Eye (tissue), 1 donor: ENCODE data around the gene SFRP5.

ENCODE experiments used
- DNase-seq: peaks from one replicate; pipeline ENCODE4 v3.0.0-alpha.2; 2015

Gene SFRP5, protein sequence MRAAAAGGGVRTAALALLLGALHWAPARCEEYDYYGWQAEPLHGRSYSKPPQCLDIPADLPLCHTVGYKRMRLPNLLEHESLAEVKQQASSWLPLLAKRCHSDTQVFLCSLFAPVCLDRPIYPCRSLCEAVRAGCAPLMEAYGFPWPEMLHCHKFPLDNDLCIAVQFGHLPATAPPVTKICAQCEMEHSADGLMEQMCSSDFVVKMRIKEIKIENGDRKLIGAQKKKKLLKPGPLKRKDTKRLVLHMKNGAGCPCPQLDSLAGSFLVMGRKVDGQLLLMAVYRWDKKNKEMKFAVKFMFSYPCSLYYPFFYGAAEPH

DNA sequence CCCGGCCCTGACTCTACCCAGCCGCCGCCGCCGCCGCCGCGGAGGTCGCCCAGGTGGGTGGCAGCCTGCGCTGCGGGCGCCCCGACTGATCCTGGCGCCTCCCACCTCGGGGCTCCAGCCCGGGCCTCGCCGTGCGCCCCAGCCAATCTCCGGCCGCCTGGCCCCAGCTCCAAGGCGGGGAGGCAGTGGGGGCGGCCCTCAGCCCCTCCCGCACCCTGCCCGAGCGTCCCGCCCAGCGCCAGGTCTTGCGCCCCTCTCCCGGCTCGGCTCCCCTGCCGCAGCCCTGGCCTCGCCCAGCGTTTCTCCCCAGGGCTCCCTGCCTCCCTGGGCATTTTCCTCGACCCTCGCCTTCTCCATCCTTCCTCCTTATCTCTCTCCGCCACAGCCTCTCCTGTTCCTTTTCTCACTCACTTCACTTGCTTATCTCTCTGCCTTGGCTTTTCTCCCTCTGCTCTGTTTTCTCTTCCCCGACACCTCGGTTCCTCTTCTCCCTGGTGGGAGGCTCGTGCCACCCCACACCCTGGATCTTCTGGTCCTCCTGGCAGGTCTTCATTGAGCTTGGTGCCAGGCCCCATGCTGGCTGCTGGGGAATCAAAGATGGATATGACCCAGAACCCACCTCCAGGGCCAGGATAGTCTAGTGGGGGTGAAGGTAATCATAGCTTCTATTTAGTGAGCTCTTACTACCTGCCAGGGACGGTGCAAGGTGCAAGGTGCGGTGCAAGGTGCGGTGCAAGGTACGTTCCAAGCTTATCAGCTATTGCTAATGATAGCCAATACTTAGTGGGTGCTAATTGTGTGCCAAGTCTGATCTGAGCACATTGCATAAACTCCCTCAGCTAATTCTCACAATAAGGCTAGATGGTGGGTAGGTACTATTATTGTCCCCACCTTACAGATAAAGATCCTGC, at the start of gene SFRP5:
Gene SFRP5, minus strand, starts transcription at position 87 of the 911 bp plus-strand sequence. CDS start 166 bp downstream, outside the sequence.
- no peak for DNase-seq

DNA sequence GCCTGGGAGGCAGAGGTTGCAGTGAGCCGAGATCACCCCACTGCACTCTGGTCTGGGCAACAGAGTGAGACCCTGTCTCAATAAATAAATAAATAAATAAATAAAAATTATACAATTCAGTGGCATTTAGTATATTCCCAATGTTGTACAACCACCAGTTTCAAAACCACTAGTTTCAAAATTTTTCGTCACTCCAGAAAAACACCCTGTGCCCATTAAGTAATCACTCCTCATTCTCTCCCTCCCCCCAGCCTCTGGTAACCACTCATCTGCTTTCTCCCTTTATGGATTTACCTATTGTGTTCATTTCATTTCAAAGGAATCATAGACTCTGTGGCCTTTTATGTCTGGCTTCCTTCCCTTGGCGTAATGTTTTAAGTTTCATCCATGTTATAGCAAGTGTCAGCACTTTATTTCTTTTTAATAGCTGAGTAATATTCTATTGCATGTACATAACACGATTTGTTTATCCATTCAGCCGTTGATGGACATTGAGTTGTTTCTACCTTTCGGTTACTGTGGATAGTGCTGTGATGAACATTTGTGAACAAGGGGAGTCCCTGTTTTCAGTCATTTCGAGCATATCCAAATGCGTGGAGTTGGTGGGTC, 48.4 kb upstream of the SFRP5 start:
- no peak for DNase-seq

DNA sequence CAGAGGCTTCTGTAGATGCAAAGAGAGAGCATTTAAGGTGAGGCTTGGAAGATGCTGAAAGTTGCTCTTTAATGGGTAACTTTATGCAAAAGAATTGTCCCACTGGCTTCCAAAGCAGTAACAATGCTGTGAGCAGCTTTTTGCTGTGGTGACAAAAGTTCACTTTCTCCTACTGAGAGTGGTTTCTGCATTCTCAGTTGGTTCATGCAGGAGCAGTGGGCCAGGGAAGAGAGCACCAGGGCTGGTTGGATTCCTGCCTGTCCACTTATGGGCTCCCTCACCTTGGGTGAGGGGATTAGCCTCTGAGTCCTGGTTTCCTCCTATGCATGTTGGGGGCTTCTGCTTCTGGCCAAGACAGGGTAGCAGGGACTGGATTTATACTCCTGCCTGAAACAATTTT, 46.8 kb upstream of the SFRP5 start:
- DNase-seq, result no peak

DNA sequence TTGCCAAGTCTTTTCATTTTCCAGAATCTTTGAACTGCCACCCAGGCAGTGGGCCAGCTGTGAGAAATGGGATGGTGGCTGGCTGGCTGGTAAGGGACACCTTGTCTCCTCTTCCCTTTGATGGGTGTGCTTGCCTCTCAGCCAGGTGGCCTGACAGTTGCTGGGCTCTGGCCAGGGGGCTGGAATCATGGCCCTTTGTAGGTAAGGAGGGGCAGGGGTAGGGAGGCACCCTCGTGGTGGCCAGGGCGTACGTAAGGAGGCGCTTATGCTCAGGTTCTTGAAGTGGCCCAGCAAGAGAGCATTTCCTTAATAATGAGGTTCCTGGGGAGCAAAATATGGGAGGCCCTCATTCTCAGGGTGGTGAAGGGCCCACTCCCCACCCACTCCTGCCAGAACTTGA, 44.8 kb upstream of the SFRP5 start:
- no peak for DNase-seq

DNA sequence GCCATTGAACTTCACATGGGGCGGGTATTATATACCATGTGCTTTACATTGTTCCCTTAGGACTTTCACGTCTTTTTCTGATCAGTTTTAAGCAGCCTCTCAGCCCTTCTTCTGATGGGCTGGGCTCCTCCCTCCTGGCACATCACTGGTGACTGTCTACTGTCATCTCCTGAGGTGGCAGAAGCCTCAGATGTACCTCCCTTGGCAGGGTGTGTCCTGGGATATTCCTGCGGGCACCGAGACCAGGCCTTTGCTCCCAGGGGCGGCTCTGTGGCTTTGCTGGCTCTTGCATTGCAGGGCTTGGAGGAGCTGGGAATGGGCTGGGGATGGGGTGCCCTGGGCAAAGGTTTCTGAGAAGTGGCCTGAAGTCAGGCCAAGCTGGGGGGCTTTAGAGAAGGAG, 43.2 kb upstream of the SFRP5 start:
- no peak for DNase-seq

DNA sequence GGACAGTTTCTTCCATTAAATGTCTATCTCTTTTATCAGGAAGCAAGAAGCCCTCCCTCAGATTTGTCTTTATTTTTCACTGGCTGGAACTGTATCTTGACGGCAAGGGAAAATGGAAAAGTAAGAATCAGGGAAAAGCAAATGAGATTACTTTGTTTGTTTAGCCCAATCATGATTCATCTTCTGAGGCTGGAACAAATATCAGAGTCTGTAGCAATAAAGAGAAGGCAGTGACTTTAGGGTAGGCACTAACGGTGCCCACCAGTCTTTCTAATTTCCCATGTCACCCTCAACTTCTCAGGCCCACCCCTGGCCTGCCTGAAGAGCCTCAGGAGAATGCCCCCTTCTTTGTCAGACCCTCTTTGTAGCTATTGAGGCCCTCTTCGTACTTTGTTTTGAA, 41.5 kb upstream of the SFRP5 start:
- no peak for DNase-seq

DNA sequence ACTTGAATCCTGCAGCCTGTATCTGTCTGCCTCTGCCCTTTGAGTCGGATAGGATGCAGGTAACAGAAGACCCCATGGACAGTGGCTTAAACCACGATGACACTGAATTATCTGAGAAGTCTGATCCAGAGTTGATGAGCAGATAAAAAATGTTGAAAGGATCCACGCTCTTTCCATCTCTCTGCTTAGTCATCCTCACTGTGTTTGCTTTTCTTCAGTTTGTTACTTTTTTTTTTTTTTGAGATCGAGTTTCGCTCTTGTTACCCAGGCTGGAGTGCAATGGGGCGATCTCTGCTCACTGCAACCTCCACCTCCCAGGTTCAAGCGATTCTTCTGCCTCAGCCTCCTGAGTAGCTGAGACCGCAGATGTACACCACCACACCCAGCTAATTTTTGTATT, 40.9 kb upstream of the SFRP5 start:
- no peak for DNase-seq

DNA sequence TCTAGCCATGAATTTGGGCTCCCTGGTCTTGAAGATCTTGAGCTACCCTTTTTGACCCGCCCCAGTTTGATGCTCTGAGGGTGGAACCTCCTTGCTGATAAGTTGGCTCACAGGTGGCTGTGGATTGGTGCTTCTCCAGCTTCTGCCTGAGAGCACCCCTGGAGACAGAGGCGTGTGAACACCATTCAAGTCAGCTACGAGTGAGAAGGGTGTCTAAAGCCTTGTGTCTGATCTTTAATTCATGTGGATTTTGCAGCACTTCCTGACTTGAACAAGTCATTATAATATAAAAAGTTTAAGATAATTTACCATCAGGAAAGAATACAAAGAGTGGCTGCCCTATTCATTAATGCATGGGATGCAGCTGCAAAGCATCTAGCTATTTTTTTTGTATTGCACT, 40.2 kb upstream of the SFRP5 start:
- DNase-seq, result no peak

DNA sequence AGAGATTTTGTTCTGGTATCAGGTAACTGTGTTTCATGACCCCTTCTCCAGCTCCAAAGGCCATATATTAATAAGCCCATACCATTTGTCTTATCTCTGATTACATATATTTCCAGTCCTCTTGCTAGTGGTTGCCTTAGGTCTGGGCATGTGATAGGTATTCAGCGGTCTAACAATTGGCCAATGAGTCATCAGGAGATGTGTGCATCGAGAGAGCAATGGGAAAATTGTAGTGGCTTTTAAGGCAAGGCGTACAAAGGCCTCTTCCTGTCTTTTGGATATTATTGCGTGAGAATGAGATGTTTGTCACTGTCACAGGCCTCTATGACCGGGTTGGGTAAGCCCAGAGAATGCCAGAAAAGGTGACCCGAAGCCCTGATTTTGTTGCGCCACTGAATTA, 38.6 kb upstream of the SFRP5 start:
- no peak for DNase-seq

DNA sequence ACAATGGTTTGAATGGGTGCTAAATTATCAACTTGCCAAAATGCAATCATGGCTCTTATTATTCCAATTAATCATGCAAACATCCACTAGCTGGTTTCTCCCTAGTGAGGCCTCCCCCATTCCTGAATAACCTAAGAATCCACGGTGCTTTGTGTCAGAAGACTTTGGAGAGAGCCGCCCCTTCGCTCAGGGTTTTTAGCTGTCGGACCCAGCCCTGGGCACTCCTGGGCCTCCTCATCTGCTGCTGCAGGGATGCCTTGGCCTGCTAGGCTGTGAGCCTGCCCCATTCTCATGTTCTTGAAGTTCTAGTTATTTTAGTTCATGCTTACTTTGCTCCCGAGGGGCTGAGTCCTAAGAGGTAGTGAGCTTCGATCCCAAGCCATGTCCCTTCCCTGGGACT, 34.1 kb upstream of the SFRP5 start:
- no peak for DNase-seq

DNA sequence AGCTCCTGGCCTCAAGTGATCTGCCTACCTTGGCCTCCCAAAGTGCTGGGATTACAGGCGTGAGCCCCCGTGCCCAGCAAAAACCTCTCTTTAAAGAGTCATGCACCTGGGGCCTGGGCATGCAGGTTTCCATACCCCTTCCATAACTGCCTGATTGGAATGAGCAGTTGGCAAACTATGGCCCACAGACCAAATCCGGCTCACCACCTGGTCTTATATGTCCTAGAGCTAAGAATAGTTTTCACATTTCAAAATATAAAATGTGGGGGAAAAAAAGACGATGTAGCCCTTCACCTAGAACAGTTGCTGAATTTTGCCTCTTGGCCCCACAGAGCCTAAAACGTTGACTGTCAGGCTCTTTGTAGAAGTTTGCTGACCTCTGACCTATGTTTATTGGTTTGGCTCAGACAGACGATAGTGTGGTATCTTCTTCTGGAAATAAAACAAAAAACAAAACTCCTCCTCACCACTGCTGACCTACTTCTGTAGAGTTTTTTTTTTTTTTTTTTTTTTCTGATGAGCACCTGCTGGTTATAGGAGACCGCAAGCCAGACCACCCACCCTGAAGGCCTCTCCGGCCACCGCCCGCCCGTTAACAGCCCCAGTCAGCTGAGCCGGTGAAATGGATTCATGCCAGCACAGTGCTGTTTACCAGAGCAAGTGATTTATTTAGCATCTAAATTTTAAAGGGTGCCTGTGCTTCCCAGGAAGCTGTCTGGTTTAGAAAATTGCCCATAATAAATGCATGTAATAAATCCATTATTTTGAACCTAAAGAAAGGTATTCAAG, 33.5 kb upstream of the SFRP5 start:
- peak; percentile 61 for DNase-seq

DNA sequence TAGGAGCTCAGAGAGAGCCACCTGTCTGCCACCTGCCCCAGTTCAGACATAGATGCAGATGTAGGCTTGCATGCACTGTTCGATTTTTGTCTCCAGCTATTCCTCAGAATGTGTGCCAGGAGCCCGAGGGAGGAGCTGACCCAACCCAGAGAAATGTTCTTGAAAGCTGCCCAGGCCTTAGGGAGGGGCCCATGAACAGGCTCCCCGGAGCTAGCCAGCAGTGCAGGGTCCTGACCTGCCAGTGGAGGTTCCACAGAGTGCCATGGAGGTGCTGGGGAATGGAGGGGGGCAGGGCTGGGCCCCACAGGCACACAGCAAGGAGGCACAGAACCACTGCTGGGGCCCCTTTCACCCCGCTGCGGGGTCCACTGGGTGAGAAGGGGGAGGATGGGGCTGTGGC, 29.6 kb upstream of the SFRP5 start:
- DNase-seq, result no peak

DNA sequence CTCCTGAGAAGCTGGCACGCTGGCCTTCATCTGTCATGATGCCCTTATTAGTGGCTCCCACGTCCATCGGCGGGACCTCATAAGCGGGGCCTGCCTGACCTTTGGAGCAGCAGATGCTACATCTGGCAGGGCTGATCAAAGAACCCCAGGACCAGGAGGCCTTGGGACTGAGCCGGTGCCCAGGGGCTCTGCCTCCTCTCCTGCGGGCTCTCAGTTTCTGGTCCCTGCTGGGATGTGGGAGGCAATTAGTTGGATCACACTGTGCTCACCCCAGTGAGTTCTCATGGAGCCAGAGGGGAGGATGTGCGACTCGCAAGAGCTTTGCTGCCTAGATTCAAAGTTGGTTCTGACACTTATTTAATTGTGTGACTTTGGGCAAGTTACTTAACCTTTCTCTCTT, 28.7 kb upstream of the SFRP5 start:
- peak; percentile 27 for DNase-seq

DNA sequence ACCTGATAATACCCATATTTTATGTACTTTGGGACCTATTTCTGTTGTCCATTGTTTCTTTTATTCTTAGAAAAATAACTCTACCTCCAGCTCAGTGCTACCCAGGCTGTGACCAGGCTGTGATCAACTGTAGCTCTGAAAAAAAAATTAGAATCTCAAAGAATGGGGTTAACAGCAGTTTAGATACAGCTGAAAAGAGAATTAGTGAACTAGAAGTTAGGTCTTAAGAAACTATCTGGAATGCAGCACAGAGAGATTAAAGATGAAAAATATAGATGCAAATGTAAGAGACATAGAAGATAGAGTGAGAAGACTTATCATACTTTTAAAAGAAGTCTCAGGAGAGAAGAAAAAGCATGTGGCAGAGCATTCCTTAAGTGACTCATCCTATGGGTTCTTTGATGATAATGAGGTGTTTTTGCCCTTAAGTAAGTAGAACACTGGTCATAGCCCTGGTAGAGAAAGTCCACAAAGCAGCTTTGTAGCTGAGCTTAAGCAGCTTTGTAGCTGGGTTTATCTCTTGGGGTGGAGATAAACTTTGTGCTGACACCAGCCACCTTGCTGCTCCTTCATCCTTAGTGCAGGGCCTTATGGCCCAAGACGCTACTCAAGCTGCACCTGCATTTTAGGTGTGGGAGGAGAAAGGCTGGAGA, 27.3 kb upstream of the SFRP5 start:
- DNase-seq, result no peak

DNA sequence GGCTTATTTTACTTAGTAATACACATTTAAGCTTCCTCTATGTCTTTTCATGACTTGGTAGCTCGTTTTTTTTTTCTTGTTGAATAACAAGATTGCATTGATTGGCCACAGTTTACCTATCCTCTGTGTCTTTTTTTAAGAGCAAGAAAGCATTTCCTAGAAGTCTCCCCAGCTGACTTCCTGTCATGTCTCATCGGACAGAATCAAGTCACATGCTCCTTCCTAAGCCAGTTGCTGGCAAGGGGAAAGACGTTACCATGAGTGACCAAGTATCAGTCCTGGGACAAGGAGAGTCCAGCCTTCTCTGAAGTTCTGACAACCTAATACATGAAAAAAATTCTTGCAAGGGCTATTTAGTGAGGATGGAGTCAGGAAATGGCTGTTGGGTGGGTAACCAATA, 24.9 kb upstream of the SFRP5 start:
- no peak for DNase-seq

DNA sequence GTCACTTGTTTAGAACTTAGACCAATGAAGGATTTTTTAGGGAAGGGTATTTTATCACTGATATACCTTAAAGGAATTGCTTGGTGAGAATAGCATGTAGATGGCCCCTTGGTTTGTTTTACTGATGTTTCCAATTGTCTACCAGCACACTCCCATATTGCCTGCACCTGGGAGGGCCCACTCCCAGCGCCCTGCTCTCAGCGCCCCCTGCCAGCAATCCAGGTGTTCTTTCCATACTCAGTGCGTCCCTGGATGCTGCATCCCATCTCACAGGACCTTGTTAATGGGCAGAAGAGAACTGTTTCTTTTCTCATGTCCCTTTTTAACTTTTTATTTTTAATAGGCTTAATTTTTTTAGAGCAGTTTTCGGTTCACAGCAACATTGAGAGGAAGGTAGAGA, 24.1 kb upstream of the SFRP5 start:
- DNase-seq, result no peak

DNA sequence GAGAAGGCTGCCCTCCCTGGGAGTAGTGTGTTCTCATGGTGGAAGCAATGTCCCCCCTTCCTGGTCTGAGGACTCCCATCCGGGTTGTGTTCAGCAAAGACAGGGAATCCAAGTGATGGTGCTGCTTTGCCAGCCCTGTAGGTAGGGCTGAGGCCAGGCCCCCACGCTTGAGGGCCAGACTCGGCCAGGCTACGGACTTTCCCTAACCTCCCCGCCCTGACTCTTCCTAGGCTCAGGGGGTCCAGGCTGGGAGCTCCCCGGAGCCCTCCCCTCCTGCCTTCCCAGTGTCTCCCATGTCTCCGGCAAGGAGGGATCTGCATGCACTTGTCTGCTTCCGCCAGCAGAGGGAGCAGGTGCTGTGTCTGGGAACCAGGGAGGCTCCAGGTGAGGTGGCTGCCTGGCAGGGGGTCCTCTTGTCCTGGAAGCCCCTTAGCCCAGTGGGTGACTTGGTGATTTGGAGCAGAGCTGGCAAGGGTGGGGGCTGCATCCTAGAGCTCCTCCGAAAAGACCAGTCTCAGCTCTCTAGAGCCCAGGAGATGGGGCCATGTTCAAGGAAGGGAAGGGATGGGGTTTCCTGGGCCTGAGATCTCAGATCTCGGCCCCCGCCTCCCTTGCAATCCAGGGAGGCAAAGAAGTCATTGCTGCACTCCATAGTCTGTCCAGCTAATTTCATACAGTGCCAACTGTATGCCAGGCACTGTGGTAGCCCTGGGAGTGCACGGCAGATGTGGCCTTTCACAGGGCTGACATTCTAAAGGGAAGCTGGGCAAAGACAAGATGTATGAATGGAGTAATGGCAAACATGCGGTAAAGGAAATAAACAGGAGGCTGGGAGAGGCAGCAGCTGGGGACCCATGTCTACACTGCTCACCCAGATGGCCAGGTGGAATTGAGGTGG, 20.3 kb upstream of the SFRP5 start:
- DNase-seq, result peak; percentile 82

DNA sequence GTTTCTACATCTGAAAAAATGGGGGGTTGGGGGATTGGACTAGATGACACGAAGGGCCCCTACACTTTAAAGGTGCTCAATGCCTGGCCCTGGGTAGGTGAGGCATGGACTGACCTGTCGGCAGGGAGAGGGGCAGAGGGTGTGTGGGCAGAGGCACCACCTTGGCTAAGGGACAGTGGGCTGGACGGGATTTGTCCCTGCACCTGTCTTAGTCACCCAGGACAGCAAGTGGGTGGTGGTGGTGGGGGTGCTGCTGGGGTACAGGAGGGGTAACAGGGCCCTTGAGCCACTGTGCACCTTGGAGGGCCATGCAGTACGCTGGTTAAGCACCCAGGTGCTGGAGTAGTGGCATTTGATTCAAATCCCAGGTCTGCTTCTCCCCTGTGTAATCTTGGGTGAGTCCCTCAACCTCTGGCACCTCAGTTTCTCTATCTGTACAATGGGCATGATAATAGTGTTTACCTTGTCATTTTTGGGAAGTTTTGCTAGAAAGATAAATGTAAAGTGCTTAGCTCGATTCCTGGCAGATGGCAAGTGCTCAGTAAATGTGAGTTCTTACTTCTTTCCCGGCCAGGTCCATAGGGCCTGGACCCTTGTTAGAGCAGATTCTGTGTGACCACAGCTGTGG, 18.1 kb upstream of the SFRP5 start:
- no peak for DNase-seq

DNA sequence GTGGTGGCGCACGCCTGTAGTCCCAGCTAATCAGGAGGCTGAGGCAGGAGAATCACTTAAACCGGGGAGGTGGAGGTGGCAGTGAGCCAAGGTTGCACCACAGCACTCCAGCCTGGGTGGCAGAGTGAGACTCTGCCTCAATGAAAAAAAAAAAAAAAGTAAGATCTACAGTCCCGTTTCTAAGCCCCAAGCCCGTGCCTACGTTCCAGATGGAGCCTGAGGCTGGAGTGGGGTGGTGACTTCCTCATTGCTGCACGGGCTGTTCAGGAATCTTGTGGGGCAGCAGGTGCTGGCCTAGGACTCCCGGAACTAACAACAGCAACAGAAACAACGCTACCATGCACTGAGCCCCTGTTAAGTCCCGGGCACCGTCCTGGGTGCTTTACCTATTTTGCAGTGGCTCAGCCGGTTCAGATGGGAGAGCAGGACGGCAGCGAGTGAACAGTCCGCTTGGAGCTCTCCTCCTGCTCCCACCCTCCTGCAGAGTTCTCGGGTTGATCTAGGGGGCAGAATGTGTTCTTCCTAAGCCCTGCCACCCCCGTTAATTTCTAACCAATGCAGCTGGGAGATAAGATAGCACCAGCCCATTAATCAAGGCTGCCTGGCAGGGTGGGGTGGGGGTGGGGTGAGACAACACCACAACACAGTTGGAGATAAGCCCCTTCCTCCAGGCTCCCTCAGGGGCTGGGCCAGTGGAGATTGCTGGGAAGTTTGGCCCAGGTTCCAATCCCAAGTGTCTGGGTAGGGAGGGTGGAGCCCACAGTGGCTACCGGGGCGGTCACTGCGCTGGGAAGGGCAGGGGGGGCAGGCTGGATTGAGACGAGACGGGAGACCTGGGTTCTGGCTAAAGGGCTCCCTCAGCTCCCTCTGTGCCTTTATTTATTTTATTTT, 17.0 kb upstream of the SFRP5 start:
- peak; percentile 24 for DNase-seq

DNA sequence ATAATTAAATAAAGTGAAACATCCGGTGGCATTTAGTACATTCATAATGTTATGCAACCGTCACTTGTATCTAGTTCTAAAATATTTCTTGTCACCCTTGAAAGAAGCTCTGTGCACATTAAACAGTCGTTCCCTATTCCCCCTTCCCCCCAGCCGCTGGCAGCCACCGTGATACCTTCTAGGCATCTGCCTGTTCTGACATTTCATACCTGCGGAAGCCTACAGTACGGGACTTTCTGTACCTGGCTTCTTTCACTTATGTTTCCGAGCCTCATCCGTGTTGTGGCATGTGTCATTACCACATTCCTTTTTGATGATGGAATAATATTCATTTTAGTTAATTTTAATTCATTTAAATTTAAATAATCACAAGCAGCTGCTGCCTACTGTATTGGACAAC, 13.9 kb upstream of the SFRP5 start:
- no peak for DNase-seq
